IMR-90 (cell line): ENCODE data around the gene AZI2. TPM values are rescaled to one million over a fixed set of nuclear protein-coding genes. Genes with fewer than 3 reads are reported as not detected.

Experiments used
- ATAC-seq: fragments of 200-7000 bp; cut with Tn5 transposase; 2 replicates; pipeline ENCODE4 v1.9.1; 2020; ENCODE audit warnings: low read depth, mild to moderate bottlenecking, moderate library complexity
- BruUV-seq: library from RNA; stranded (reverse); fragments of 400-500 nt; replicated peaks from 2 replicates; lab custom pipeline; 2021; lab: Mats Ljungman, UMichigan
- CTCF ChIA-PET: fragments of 300-600 bp; formaldehyde crosslinking; extraction: SDS; loops from one replicate; lab custom pipeline; 2021; ENCODE audit warnings: antibody characterized with exemption; lab: Yijun Ruan, JAX
- POLR2A ChIA-PET: fragments of 300-600 bp; sonication (Branson Sonifier 250); formaldehyde crosslinking; loops from one replicate; lab custom pipeline; 2022; ENCODE audit warnings: antibody characterized with exemption; ENCODE audit not compliant: unreplicated experiment; lab: Charles Lee
- DNase-seq: peaks from one replicate; pipeline ENCODE4 v3.0.0; 2013
- H2AFZ ChIP-seq: replicated peaks from 2 replicates; pipeline ENCODE3; 2013; ENCODE audit warnings: low read length, mild to moderate bottlenecking; ENCODE audit not compliant: poor library complexity
- H2AK5ac ChIP-seq: 2 replicates; pipeline ENCODE4 v1.6.1; 2013; ENCODE audit warnings: low read depth, low read length, inconsistent platforms
- H2AK9ac ChIP-seq: replicated peaks from 2 replicates; pipeline ENCODE3; 2013; ENCODE audit warnings: mild to moderate bottlenecking, low read depth, low read length, moderate library complexity; ENCODE audit not compliant: poor library complexity
- H2BK120ac ChIP-seq: 2 replicates; pipeline ENCODE4 v1.6.1; 2013; ENCODE audit warnings: low read depth, low read length, inconsistent platforms
- H2BK15ac ChIP-seq: 3 replicates; pipeline ENCODE4 v1.6.1; 2013; ENCODE audit warnings: low read depth, low read length, inconsistent platforms
- H2BK20ac ChIP-seq: 2 replicates; pipeline ENCODE4 v1.6.1; 2013; ENCODE audit warnings: low read depth, mild to moderate bottlenecking, inconsistent platforms, low read length, moderate library complexity
- H2BK5ac ChIP-seq: 2 replicates; pipeline ENCODE4 v1.6.1; 2013; ENCODE audit warnings: mild to moderate bottlenecking, low read depth, low read length, inconsistent platforms; ENCODE audit not compliant: poor library complexity, severe bottlenecking
- H3K14ac ChIP-seq: replicated peaks from 2 replicates; pipeline ENCODE4 v1.6.1; 2013; ENCODE audit warnings: low read depth, low read length, inconsistent platforms
- H3K18ac ChIP-seq: 2 replicates; pipeline ENCODE4 v1.6.1; 2013; ENCODE audit warnings: low read depth, low read length, control low read depth
- H3K23ac ChIP-seq: 2 replicates; pipeline ENCODE4 v1.6.1; 2013; ENCODE audit warnings: low read depth, low read length, inconsistent platforms
- H3K27ac ChIP-seq: 2 replicates; pipeline ENCODE4 v1.5.1; 2013; ENCODE audit warnings: mild to moderate bottlenecking, control low read depth, low read length; ENCODE audit not compliant: insufficient read depth
- H3K27me3 ChIP-seq: 2 replicates; pipeline ENCODE4 v1.6.1; 2013; ENCODE audit warnings: low read length; ENCODE audit not compliant: control insufficient read depth, insufficient read depth
- H3K36me3 ChIP-seq: 2 replicates; pipeline ENCODE4 v1.6.1; 2013; ENCODE audit warnings: low read length, mixed read lengths; ENCODE audit not compliant: control insufficient read depth, insufficient read depth
- H3K4ac ChIP-seq: 2 replicates; pipeline ENCODE4 v1.6.1; 2013; ENCODE audit warnings: low read depth, low read length, inconsistent platforms
- H3K4me1 ChIP-seq: 2 replicates; pipeline ENCODE4 v1.6.1; 2013; ENCODE audit warnings: low read length, mixed read lengths; ENCODE audit not compliant: control insufficient read depth, insufficient read depth
- H3K4me2 ChIP-seq: 2 replicates; pipeline ENCODE4 v1.6.1; 2013; ENCODE audit warnings: low read depth, mild to moderate bottlenecking, control low read depth, low read length, moderate library complexity
- H3K4me3 ChIP-seq: 2 replicates; pipeline ENCODE4 v1.5.1; 2013; ENCODE audit warnings: low read depth, mild to moderate bottlenecking, control low read depth, low read length, moderate library complexity; ENCODE audit not compliant: insufficient read depth
- H3K56ac ChIP-seq: 2 replicates; pipeline ENCODE4 v1.6.1; 2013; ENCODE audit warnings: low read length, inconsistent platforms; ENCODE audit not compliant: insufficient read depth; ENCODE audit errors: extremely low read depth
- H3K79me1 ChIP-seq, 2 experiments: 2 replicates each; pipeline ENCODE4 v1.6.1; 2013; ENCODE audit warnings: low read length in 2 of 2, inconsistent platforms in 1 of 2, low read depth in 1 of 2
- H3K9ac ChIP-seq: 2 replicates; pipeline ENCODE4 v1.6.1; 2013; ENCODE audit warnings: low read depth, low read length, control low read depth
- H3K9me1 ChIP-seq: 2 replicates; pipeline ENCODE4 v1.6.1; 2013; ENCODE audit warnings: low read length, inconsistent platforms; ENCODE audit not compliant: insufficient read depth
- H3K9me3 ChIP-seq: 2 replicates; pipeline ENCODE4 v1.6.1; 2013; ENCODE audit warnings: low read length; ENCODE audit not compliant: control insufficient read depth, insufficient read depth
- H4K20me1 ChIP-seq: 2 replicates; pipeline ENCODE4 v1.6.1; 2013; ENCODE audit warnings: low read length, inconsistent platforms; ENCODE audit not compliant: insufficient read depth
- H4K5ac ChIP-seq: 2 replicates; pipeline ENCODE4 v1.6.1; 2013; ENCODE audit warnings: mild to moderate bottlenecking, low read depth, low read length, control low read depth
- H4K8ac ChIP-seq, 2 experiments: 2 replicates each; pipeline ENCODE4 v1.6.1; 2013; ENCODE audit warnings: low read depth in 2 of 2, low read length in 2 of 2, control low read depth in 1 of 2, inconsistent platforms in 1 of 2
- H4K91ac ChIP-seq: 2 replicates; pipeline ENCODE4 v1.6.1; 2013; ENCODE audit warnings: low read depth, low read length, inconsistent platforms; ENCODE audit not compliant: insufficient read depth
- BHLHE40 ChIP-seq: fragments of 150-350 bp; IDR thresholded peaks from 2 replicates; pipeline ENCODE4 v1.6.1; 2016; ENCODE audit warnings: mild to moderate bottlenecking, low read depth, low read length
- CEBPB ChIP-seq: IDR thresholded peaks from 2 replicates; pipeline ENCODE4 v1.6.1; 2012; ENCODE audit warnings: low read depth, low read length, improper control_type of control experiment
- CHD1 ChIP-seq: IDR thresholded peaks from 2 replicates; pipeline ENCODE4 v1.6.1; 2012; ENCODE audit warnings: low read depth, low read length, improper control_type of control experiment
- CTCF ChIP-seq: conservative IDR thresholded peaks from 2 replicates; pipeline ENCODE4 v1.5.1; 2012; ENCODE audit warnings: mild to moderate bottlenecking, low read depth, low read length, improper control_type of control experiment
- FOS ChIP-seq: fragments of 150-350 bp; IDR thresholded peaks from 2 replicates; pipeline ENCODE4 v1.6.1; 2016; ENCODE audit warnings: low read depth, low read length
- MAFK ChIP-seq: IDR thresholded peaks from 2 replicates; pipeline ENCODE4 v1.6.1; 2012; ENCODE audit warnings: low read depth, low read length, improper control_type of control experiment
- MAZ ChIP-seq: IDR thresholded peaks from 2 replicates; pipeline ENCODE4 v1.6.1; 2012; ENCODE audit warnings: low read depth, mild to moderate bottlenecking, low read length, improper control_type of control experiment, moderate library complexity, borderline replicate concordance
- MXI1 ChIP-seq: IDR thresholded peaks from 2 replicates; pipeline ENCODE4 v1.6.1; 2012; ENCODE audit warnings: low read depth, mild to moderate bottlenecking, low read length, moderate library complexity, borderline replicate concordance
- NFE2L2 ChIP-seq: fragments of 150-350 bp; IDR thresholded peaks from 2 replicates; pipeline ENCODE4 v1.6.1; 2016; ENCODE audit warnings: low read depth, mild to moderate bottlenecking, low read length
- POLR2A ChIP-seq: IDR thresholded peaks from 2 replicates; pipeline ENCODE4 v1.6.1; 2012; ENCODE audit warnings: mild to moderate bottlenecking, low read depth, low read length
- RAD21 ChIP-seq: IDR thresholded peaks from 2 replicates; pipeline ENCODE4 v1.6.1; 2012; ENCODE audit warnings: low read length, improper control_type of control experiment
- RCOR1 ChIP-seq: IDR thresholded peaks from 2 replicates; pipeline ENCODE4 v1.6.1; 2012; ENCODE audit warnings: mild to moderate bottlenecking, low read length, improper control_type of control experiment; ENCODE audit not compliant: insufficient replicate concordance
- RFX5 ChIP-seq: IDR thresholded peaks from 2 replicates; pipeline ENCODE4 v1.8.0; 2012; ENCODE audit warnings: low read depth, mild to moderate bottlenecking, low read length, moderate library complexity
- SMC3 ChIP-seq: fragments of 150-350 bp; IDR thresholded peaks from 2 replicates; pipeline ENCODE4 v1.6.1; 2016; ENCODE audit warnings: low read depth, mild to moderate bottlenecking, antibody characterized with exemption, low read length, moderate library complexity
- WGBS, 2 experiments: methylation state at CpG; one replicate each; pipeline versions ENCODE4 v1.1.5 to v1.1.7; 2013; ENCODE audit warnings: missing lambda C conversion rate in 2 of 2; ENCODE audit not compliant: insufficient read length in 1 of 2; ENCODE audit errors: extremely low coverage in 2 of 2; 5-methylcytosine and 5-hydroxymethylcytosine counted together
- dilution Hi-C: fragments of 300-500 bp; cut with HindIII; formaldehyde crosslinking; loops from one replicate; pipeline ENCODE4 v1.14.3; 2018; ENCODE audit warnings: low sequenced_read_pairs; ENCODE audit not compliant: unreplicated experiment
- in situ Hi-C: fragments of 300-500 bp; cut with MboI; formaldehyde crosslinking; loops from 3 replicates; pipeline ENCODE4 v1.14.3; 2019; ENCODE audit warnings: low sequenced_read_pairs, inconsistent platforms, mixed read lengths
- intact Hi-C: fragments of 100-400 bp; cut with micrococcal nuclease; formaldehyde crosslinking; loops from 2 replicates; pipeline ENCODE4 v1.10.0; 2022
- polyA plus RNA-seq, 3 experiments: library from polyadenylated mRNA; depleted of rRNA; stranded (reverse); fragments of >200 nt; gene quantifications; 2 replicates each; pipeline ENCODE4 v1.2.3, GENCODE V29; 2012; ENCODE audit warnings: low replicate concordance in 1 of 3
- total RNA-seq: library from RNA; depleted of rRNA; stranded (reverse); fragments of >200 nt; gene quantifications from 2 replicates; pipeline ENCODE4 v1.2.3, GENCODE V29; 2012
- TF ChIP-seq, protein P1 (sequence below): fragments of 150-350 bp; IDR thresholded peaks from 2 replicates; pipeline ENCODE4 v1.6.1; 2016; ENCODE audit warnings: low read depth, mild to moderate bottlenecking, low read length, moderate library complexity, borderline replicate concordance
- TF ChIP-seq, protein P2 (sequence below): fragments of 150-350 bp; IDR thresholded peaks from 2 replicates; pipeline ENCODE4 v1.6.1; 2017; ENCODE audit warnings: mild to moderate bottlenecking, antibody characterized with exemption, low read length, low read depth

The AZI2 gene
- total and polyA plus RNA-seq, 2 of the 4 experiments (the other 2 are of a cell fraction): 30.1 to 52.5 TPM

DNA sequence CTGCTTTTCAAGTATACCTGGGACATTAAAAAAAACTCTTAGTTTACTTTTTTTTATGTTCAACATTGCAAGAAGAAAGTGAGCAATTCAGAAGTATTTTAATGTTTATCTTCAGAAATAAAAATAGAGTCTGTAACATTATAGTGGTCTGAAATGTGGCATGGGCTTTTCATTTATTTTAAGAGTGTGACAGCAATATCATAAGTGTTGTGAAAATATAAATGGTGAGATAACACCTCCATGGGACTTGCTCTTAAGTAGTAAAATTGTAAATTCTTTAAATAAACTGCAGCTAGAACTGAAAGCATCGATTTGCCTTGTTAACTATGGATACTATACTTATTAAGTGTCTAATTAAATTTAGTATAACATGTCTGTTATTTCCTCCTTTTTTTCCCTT, 48.9 kb downstream of the AZI2 start:
- CTCF ChIA-PET: no interaction called here
- H4K5ac ChIP-seq: no peak overlapping the region
- H3K79me1 ChIP-seq: no peaks in the 10 kb centered on the region
- no peak overlapping the region for H2BK15ac ChIP-seq
- dilution Hi-C loops (no loop called here), in situ Hi-C loops (no loop called here), intact Hi-C loops (no loop called here)
- H2AK5ac ChIP-seq: no peak overlapping the region
- H3K4me1 ChIP-seq: no peaks in the 10 kb centered on the region
- no peak overlapping the region for H3K27ac ChIP-seq
- no peak overlapping the region for H4K8ac ChIP-seq
- no peak overlapping the region for H3K56ac ChIP-seq
- DNase-seq (no peak), ATAC-seq (no peak)
- no peaks in the 10 kb centered on the region for H3K27me3 ChIP-seq
- H2BK120ac ChIP-seq: no peak overlapping the region
- TF ChIP-seq CHD1 (no peak), FOS (no peak), RFX5 (no peak), NFE2L2 (no peak), RAD21 (no peak), MXI1 (no peak), MAFK (no peak), CEBPB (no peak), POLR2A (no peak), BHLHE40 (no peak), SMC3 (no peak), MAZ (no peak), CTCF (no peak), RCOR1 (no peak)
- TF ChIP-seq, protein P1, sequence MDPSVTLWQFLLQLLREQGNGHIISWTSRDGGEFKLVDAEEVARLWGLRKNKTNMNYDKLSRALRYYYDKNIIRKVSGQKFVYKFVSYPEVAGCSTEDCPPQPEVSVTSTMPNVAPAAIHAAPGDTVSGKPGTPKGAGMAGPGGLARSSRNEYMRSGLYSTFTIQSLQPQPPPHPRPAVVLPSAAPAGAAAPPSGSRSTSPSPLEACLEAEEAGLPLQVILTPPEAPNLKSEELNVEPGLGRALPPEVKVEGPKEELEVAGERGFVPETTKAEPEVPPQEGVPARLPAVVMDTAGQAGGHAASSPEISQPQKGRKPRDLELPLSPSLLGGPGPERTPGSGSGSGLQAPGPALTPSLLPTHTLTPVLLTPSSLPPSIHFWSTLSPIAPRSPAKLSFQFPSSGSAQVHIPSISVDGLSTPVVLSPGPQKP: no peak
- TF ChIP-seq, protein P2, sequence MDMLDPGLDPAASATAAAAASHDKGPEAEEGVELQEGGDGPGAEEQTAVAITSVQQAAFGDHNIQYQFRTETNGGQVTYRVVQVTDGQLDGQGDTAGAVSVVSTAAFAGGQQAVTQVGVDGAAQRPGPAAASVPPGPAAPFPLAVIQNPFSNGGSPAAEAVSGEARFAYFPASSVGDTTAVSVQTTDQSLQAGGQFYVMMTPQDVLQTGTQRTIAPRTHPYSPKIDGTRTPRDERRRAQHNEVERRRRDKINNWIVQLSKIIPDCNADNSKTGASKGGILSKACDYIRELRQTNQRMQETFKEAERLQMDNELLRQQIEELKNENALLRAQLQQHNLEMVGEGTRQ: no peak
- no peak overlapping the region for H3K4ac ChIP-seq
- H3K14ac ChIP-seq: no peak overlapping the region
- no peak overlapping the region for H3K9ac ChIP-seq
- POLR2A ChIA-PET: no interaction called here
- no peak overlapping the region for H3K23ac ChIP-seq
- H3K18ac ChIP-seq: no peak overlapping the region
- no peaks in the 10 kb centered on the region for H4K20me1 ChIP-seq
- no peak overlapping the region for H2AFZ ChIP-seq
- no peaks in the 10 kb centered on the region for H3K9me3 ChIP-seq
- H2BK20ac ChIP-seq: no peak overlapping the region
- no peak overlapping the region for H2BK5ac ChIP-seq
- H3K4me3 ChIP-seq: no peak overlapping the region
- H2AK9ac ChIP-seq: no peak overlapping the region
- no TSS peak for BruUV-seq
- H4K91ac ChIP-seq: no peak overlapping the region
- H3K36me3 ChIP-seq: no peaks in the 10 kb centered on the region
- WGBS, 2 experiments: no CpG with 5 or more reads among the region's 1 CpG
- H3K4me2 ChIP-seq: no peak overlapping the region
- no peaks in the 10 kb centered on the region for H3K9me1 ChIP-seq
